Activated naive CD4-positive, alpha-beta T cell treated with anti-CD3 and anti-CD28 coated beads for 36 hours (primary cell): Measurements from ENCODE around the gene NXN. TPM values are rescaled to one million over a fixed set of nuclear protein-coding genes. Genes with fewer than 3 reads are reported as not detected.
"Not testable (repeated sequence)": the region's sequence is repeated elsewhere in the genome, so short reads cannot be mapped to it uniquely, and the experiment has no call there.

Source experiments
- CTCF ChIA-PET: fragments of 350-600 bp; sonication (Branson Sonifier 250); formaldehyde crosslinking; loops from one replicate; lab custom pipeline; 2021; ENCODE audit warnings: antibody characterized with exemption; lab: Charles Lee
- DNase-seq: peaks from one replicate; pipeline ENCODE4 v3.0.0-alpha.2; 2020
- H3K27ac Mint-ChIP-seq: one replicate; pipeline ENCODE4 v1.8.0; 2021; ENCODE audit warnings: mild to moderate bottlenecking, mixed read lengths
- H3K27me3 Mint-ChIP-seq: one replicate; pipeline ENCODE4 v1.8.0; 2021; ENCODE audit warnings: low read depth, mixed read lengths
- H3K36me3 Mint-ChIP-seq: one replicate; pipeline ENCODE4 v1.8.0; 2021; ENCODE audit warnings: low read depth, mixed read lengths
- H3K4me1 Mint-ChIP-seq: one replicate; pipeline ENCODE4 v1.8.0; 2021; ENCODE audit warnings: low read depth, mixed read lengths
- H3K4me3 Mint-ChIP-seq: one replicate; pipeline ENCODE4 v1.8.0; 2021; ENCODE audit warnings: mild to moderate bottlenecking, moderate library complexity, mixed read lengths
- H3K9me3 Mint-ChIP-seq: one replicate; pipeline ENCODE4 v1.8.0; 2021; ENCODE audit warnings: mixed read lengths
- intact Hi-C: fragments of 100-400 bp; cut with micrococcal nuclease; formaldehyde crosslinking; loops from one replicate; pipeline ENCODE4 v1.15.1; 2023
- microRNA-seq: library from miRNA; unstranded; fragments of <30 nt; microRNA quantifications from one replicate; pipeline ENCODE4 v1.2.0, GENCODE V29; 2022; ENCODE audit warnings: borderline microRNAs expressed, borderline replicate concordance
- total RNA-seq, 2 experiments: library from RNA; stranded (reverse); gene quantifications; one replicate each; pipeline ENCODE4 v1.2.3, GENCODE V29; 2021

Gene NXN
- total RNA-seq, 2 experiments from 2014 or later = 0.20 to 0.33 TPM

GRCh38 chr17:753418-753817 is 226.2 kb downstream of the NXN start:
- Mint-ChIP-seq H3K27ac (no peak overlapping the region), H3K4me1 (peaks cover 26% of the 10 kb centered on the region), H3K27me3 (no peaks in the 10 kb centered on the region), H3K4me3 (peak overlapping the region; percentile 53), H3K9me3 (peaks cover 8% of the 10 kb centered on the region), H3K36me3 (peaks cover 26% of the 10 kb centered on the region)
- CTCF ChIA-PET = interaction anchor here (0.8 to 1.3 kb wide), 2 partner anchors 8 to 37 kb away, joined by 3 to 6 read pairs; no protein-coding TSS in a partner anchor
- intact Hi-C loops = no loop called here
- DNase-seq = no peak

- Mint-ChIP-seq H3K27ac (peak overlapping the region; percentile 88), H3K36me3 (peaks cover 32% of the 10 kb centered on the region), H3K4me1 (peaks cover 30% of the 10 kb centered on the region), H3K9me3 (peaks cover 8% of the 10 kb centered on the region), H3K27me3 (no peaks in the 10 kb centered on the region), H3K4me3 (peak overlapping the region; percentile 93)
- intact Hi-C loops = loop anchor here (1.0 kb wide), 2 partner anchors 30 to 38 kb away; partner anchors contain the start of genes GLOD4, MRM3 and VPS53
- DNase-seq = peak; percentile 27
- CTCF ChIA-PET = interaction anchor here (0.7 to 1.3 kb wide), 4 partner anchors 9 to 36 kb away, joined by 3 to 6 read pairs (median 3); no protein-coding TSS in a partner anchor
Observed at GRCh38 chr17:752620-753219, 226.9 kb downstream of the NXN start.

- peak within 1 kb of the TSS; percentile 91 for H3K27ac Mint-ChIP-seq
- peaks cover 8% of the 10 kb centered on the region for H3K9me3 Mint-ChIP-seq
- H3K36me3 Mint-ChIP-seq = peaks cover 32% of the 10 kb centered on the region
- peaks cover 30% of the 10 kb centered on the region for H3K4me1 Mint-ChIP-seq
- peak; percentile 97 for DNase-seq
- peak within 1 kb of the TSS; percentile 93 for H3K4me3 Mint-ChIP-seq
- no peaks in the 10 kb centered on the region for H3K27me3 Mint-ChIP-seq
- CTCF ChIA-PET = interaction anchor here (0.7 to 1.3 kb wide), 4 partner anchors 10 to 35 kb away, joined by 3 to 6 read pairs (median 3); no protein-coding TSS in a partner anchor
- intact Hi-C loops = loop anchor here (1.0 kb wide), 2 partner anchors 30 to 38 kb away; partner anchors contain the start of genes GLOD4, MRM3 and VPS53
Observed at GRCh38 chr17:752002-752619, 227.5 kb downstream of the NXN start, which contains the start of gene GEMIN4. Gene GEMIN4, minus strand, starts transcription at chr17:752264. Its CDS starts 122 bp downstream, at chr17:752142.

GRCh38 chr17:751269-752001 is 228.1 kb downstream of the NXN start:
- Mint-ChIP-seq H3K4me1 (peaks cover 30% of the 10 kb centered on the region), H3K36me3 (peaks cover 37% of the 10 kb centered on the region), H3K27me3 (no peaks in the 10 kb centered on the region), H3K4me3 (peak overlapping the region; percentile 93), H3K27ac (peak overlapping the region; percentile 91), H3K9me3 (peaks cover 8% of the 10 kb centered on the region)
- intact Hi-C loops = loop anchor here (1.0 to 2.0 kb wide), 4 partner anchors 19 to 339 kb away; partner anchors contain the start of genes GLOD4, MRM3, TLCD3A and VPS53
- CTCF ChIA-PET = interaction anchor here (0.7 to 1.0 kb wide), 4 partner anchors 20 to 1367 kb away, joined by 3 to 5 read pairs (median 3); no protein-coding TSS in a partner anchor
- DNase-seq = peak; percentile 65

- H3K9me3 Mint-ChIP-seq = peaks cover 4% of the 10 kb centered on the region
- H3K4me3 Mint-ChIP-seq = peak overlapping the region; percentile 93
- peaks cover 38% of the 10 kb centered on the region for H3K36me3 Mint-ChIP-seq
- peaks cover 30% of the 10 kb centered on the region for H3K4me1 Mint-ChIP-seq
- CTCF ChIA-PET = interaction anchor here (0.7 to 1.2 kb wide), 3 partner anchors 16 to 433 kb away, joined by 3 to 5 read pairs (median 3); no protein-coding TSS in a partner anchor
- DNase-seq = no peak
- H3K27me3 Mint-ChIP-seq = no peaks in the 10 kb centered on the region
- intact Hi-C loops = loop anchor here (2.0 kb wide), 2 partner anchors 18 to 338 kb away; partner anchors contain the start of gene TLCD3A
- peak overlapping the region; percentile 91 for H3K27ac Mint-ChIP-seq
Observed at GRCh38 chr17:750431-751037, 229.0 kb downstream of the NXN start.

- peak overlapping the region; percentile 93 for H3K4me3 Mint-ChIP-seq
- peaks cover 30% of the 10 kb centered on the region for H3K4me1 Mint-ChIP-seq
- CTCF ChIA-PET, H3K27me3 Mint-ChIP-seq, H3K27ac Mint-ChIP-seq, DNase-seq, intact Hi-C loops, H3K9me3 Mint-ChIP-seq: not testable (repeated sequence)
- peaks cover 42% of the 10 kb centered on the region for H3K36me3 Mint-ChIP-seq
Observed at GRCh38 chr17:749359-749758, 230.2 kb downstream of the NXN start.

Small RNAs within 50 kb of the gene (microRNA-seq; reads per million reads assigned to microRNA genes)
- 2.2 reads per million for gene MIR3183

Other genes starting within 250 kb of the NXN start
- gene TLCD3A, start 247.2 kb downstream of the NXN start, total RNA-seq = 1 to 10 TPM; 2.7 to 3.0 TPM
- 10 to 100 TPM; 29.7 to 29.9 TPM for gene GEMIN4, start 227.5 kb downstream of the NXN start, total RNA-seq
- gene GLOD4, start 197.5 kb downstream of the NXN start, total RNA-seq = 10 to 100 TPM; 61.1 to 63.7 TPM
- gene MRM3, start 197.4 kb downstream of the NXN start, total RNA-seq = 10 to 100 TPM; 22.8 to 25.6 TPM
- 1 to 10 TPM; 7.3 to 7.4 TPM for gene TIMM22, start 17.4 kb upstream of the NXN start, total RNA-seq
- 10 to 100 TPM; 32.1 to 33.4 TPM for gene ABR, start 200.2 kb upstream of the NXN start, total RNA-seq